Loucy (cell line): Measurements from ENCODE around the gene SEZ6.

Experiments
- EZH2phosphoT487 ChIP-seq: fragments of 200-600 bp; IDR thresholded peaks from 2 replicates; pipeline ENCODE4 v1.6.1; 2018; ENCODE audit warnings: antibody characterized with exemption, mild to moderate bottlenecking, moderate library complexity, borderline replicate concordance
- TF ChIP-seq, protein P1 (sequence below): fragments of 200-600 bp; sonication (generic); conservative IDR thresholded peaks from 2 replicates; pipeline ENCODE4 v1.5.1; 2014; ENCODE audit warnings: mild to moderate bottlenecking, antibody characterized with exemption, low read length

DNA sequence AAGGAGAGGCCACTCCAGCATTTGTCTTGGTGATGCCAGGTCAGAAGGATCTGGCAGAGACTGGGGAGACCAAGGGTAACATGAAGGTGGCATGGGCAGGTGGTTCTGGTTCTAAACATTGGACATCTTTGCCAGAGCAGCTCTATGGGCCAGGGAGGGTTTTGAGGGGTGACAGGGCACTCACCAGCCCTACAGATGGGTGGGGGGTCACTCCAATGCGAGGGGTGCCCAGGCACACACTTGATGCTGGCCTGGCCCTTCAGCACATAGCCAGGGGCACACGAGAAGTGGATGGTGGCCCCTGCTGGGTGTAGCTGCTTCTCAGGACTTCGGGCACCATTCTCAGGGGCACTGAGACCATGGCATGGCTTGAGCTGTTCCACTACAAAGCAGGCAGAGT is 49.0 kb downstream of the SEZ6 start:
- TF ChIP-seq, protein P1, sequence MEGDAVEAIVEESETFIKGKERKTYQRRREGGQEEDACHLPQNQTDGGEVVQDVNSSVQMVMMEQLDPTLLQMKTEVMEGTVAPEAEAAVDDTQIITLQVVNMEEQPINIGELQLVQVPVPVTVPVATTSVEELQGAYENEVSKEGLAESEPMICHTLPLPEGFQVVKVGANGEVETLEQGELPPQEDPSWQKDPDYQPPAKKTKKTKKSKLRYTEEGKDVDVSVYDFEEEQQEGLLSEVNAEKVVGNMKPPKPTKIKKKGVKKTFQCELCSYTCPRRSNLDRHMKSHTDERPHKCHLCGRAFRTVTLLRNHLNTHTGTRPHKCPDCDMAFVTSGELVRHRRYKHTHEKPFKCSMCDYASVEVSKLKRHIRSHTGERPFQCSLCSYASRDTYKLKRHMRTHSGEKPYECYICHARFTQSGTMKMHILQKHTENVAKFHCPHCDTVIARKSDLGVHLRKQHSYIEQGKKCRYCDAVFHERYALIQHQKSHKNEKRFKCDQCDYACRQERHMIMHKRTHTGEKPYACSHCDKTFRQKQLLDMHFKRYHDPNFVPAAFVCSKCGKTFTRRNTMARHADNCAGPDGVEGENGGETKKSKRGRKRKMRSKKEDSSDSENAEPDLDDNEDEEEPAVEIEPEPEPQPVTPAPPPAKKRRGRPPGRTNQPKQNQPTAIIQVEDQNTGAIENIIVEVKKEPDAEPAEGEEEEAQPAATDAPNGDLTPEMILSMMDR: no peak
- TF ChIP-seq EZH2phosphoT487: no peak
